Measurements from ENCODE around the gene GNAI3.

The GNAI3 gene

GRCh38 chr1:109626682-109627408, 78.4 kb downstream of the GNAI3 start:
- Histone ChIP-seq H3K79me2 (ENCODE audit: insufficient read depth, low read length) (peaks cover 15% of the 10 kb centered on the region; the same call in 1 of the 2 replicates), H3K27ac (ENCODE audit: low read depth, low read length) (no peak overlapping the region), H3K9me2 (replicated peaks; ENCODE audit: insufficient read depth, low read length) (no peaks in the 10 kb centered on the region), H4K20me1 (ENCODE audit: low read depth, low read length) (no peaks in the 10 kb centered on the region), H3K9me3 (ENCODE audit: insufficient read depth, low read length) (no peaks in the 10 kb centered on the region), H3F3A (ENCODE audit: insufficient read depth) (no peaks in the 10 kb centered on the region), H3K4me3 (ENCODE audit: insufficient read depth, low read length, poor library complexity, severe bottlenecking) (no peak overlapping the region), H3K9ac (ENCODE audit: low read length) (no peak overlapping the region), H3K36me3 (ENCODE audit: low read length) (no peaks in the 10 kb centered on the region), H3K27me3 (ENCODE audit: low read length) (no peaks in the 10 kb centered on the region), H3K4me2 (ENCODE audit: low read depth, low read length, poor library complexity, severe bottlenecking) (no peak overlapping the region), H2AFZ (ENCODE audit: low read depth, low read length, severe bottlenecking) (no peak overlapping the region)
- TF ChIP-seq, protein P1, sequence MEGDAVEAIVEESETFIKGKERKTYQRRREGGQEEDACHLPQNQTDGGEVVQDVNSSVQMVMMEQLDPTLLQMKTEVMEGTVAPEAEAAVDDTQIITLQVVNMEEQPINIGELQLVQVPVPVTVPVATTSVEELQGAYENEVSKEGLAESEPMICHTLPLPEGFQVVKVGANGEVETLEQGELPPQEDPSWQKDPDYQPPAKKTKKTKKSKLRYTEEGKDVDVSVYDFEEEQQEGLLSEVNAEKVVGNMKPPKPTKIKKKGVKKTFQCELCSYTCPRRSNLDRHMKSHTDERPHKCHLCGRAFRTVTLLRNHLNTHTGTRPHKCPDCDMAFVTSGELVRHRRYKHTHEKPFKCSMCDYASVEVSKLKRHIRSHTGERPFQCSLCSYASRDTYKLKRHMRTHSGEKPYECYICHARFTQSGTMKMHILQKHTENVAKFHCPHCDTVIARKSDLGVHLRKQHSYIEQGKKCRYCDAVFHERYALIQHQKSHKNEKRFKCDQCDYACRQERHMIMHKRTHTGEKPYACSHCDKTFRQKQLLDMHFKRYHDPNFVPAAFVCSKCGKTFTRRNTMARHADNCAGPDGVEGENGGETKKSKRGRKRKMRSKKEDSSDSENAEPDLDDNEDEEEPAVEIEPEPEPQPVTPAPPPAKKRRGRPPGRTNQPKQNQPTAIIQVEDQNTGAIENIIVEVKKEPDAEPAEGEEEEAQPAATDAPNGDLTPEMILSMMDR (IDR thresholded peaks at IDR 0.05; ENCODE audit: insufficient read depth, low read length, poor library complexity, severe bottlenecking): no peak
- no peak for TF ChIP-seq EZH2phosphoT487 (conservative IDR thresholded peaks at IDR 0.05; ENCODE audit: low read length)

DNA sequence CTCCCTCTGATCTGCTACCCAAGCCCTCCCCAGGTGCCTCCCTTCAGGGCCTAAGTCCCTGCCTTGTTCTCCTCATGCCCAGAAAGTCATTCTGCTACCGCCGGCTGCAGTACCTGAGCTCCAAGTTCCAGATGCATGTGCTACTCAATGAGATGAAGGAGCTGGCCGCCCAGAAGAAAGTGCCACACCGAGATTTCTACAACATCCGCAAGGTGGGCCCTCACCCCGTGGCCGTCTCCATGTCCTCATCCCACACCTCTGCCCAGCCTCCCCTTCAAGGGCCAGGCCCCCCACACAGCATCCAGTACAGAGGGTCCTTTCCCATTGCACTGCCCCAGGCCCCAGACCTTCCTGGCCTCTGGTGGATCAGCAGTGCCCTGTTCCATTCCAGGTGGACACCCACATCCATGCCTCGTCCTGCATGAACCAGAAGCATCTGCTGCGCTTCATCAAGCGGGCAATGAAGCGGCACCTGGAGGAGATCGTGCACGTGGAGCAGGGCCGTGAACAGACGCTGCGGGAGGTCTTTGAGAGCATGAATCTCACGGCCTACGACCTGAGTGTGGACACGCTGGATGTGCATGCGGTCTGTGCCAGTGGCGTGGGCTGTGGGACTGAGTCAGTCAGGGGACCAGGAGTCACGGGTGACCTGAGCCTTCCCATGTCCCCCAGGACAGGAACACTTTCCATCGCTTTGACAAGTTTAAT, 79.4 kb downstream of the GNAI3 start:
- Histone ChIP-seq H4K20me1 (ENCODE audit: low read depth, low read length) (no peaks in the 10 kb centered on the region), H3K9me3 (ENCODE audit: insufficient read depth, low read length) (no peaks in the 10 kb centered on the region), H3K9ac (ENCODE audit: low read length) (no peak overlapping the region), H3K79me2 (ENCODE audit: insufficient read depth, low read length) (peaks cover 11% of the 10 kb centered on the region; the same call in 1 of the 2 replicates), H3K27ac (ENCODE audit: low read depth, low read length) (no peak overlapping the region), H3F3A (ENCODE audit: insufficient read depth) (no peaks in the 10 kb centered on the region), H3K4me3 (ENCODE audit: insufficient read depth, low read length, poor library complexity, severe bottlenecking) (no peak overlapping the region), H3K4me2 (ENCODE audit: low read depth, low read length, poor library complexity, severe bottlenecking) (no peak overlapping the region), H3K36me3 (ENCODE audit: low read length) (no peaks in the 10 kb centered on the region), H3K9me2 (replicated peaks; ENCODE audit: insufficient read depth, low read length) (no peaks in the 10 kb centered on the region), H3K27me3 (ENCODE audit: low read length) (no peaks in the 10 kb centered on the region), H2AFZ (ENCODE audit: low read depth, low read length, severe bottlenecking) (no peak overlapping the region)
- TF ChIP-seq, protein P1 (IDR thresholded peaks at IDR 0.05; ENCODE audit: insufficient read depth, low read length, poor library complexity, severe bottlenecking): no peak
- no peak for TF ChIP-seq EZH2phosphoT487 (conservative IDR thresholded peaks at IDR 0.05; ENCODE audit: low read length)

DNA sequence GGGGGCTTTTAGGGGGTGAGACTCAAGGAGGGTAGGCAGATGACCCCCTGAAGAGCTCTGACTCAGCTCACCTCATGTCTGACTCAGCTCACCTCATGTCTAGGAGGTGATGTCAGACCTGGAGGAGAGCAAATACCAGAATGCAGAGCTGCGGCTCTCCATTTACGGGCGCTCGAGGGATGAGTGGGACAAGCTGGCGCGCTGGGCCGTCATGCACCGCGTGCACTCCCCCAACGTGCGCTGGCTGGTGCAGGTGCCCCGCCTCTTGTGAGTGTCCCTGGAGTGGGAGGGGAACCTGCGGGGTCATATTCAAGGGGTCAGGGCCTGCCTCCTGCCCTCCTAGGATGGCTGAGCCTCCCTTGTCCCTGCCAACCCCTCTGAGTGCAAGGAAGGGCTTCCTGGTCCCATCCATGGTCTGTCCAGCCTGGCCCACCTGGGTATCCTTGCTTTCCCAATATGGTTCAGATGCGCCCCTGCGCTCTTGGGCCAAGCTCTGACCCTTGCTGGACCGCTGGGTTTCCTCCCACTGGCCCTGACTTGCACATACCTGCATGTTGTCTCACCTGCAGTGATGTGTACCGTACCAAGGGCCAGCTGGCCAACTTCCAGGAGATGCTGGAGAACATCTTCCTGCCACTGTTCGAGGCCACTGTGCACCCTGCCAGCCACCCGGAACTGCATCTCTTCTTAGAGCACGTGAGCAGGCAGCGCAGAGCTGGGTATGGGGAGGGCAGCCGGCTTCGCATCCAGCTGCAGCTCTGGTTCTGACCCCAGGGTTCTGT, 80.3 kb downstream of the GNAI3 start:
- H3F3A ChIP-seq (ENCODE audit: insufficient read depth): no peaks in the 10 kb centered on the region
- H3K79me2 ChIP-seq (ENCODE audit: insufficient read depth, low read length): 0 out of 2 replicates have a peak, but pooled peaks cover 2% of the 10 kb centered on the region
- H3K36me3 ChIP-seq (ENCODE audit: low read length): no peaks in the 10 kb centered on the region
- no peaks in the 10 kb centered on the region for H3K9me3 ChIP-seq (ENCODE audit: insufficient read depth, low read length)
- H3K9ac ChIP-seq (ENCODE audit: low read length): no peak overlapping the region
- H3K27ac ChIP-seq (ENCODE audit: low read depth, low read length): no peak overlapping the region
- no peak overlapping the region for H3K4me2 ChIP-seq (ENCODE audit: low read depth, low read length, poor library complexity, severe bottlenecking)
- H4K20me1 ChIP-seq (ENCODE audit: low read depth, low read length): no peaks in the 10 kb centered on the region
- H3K27me3 ChIP-seq (ENCODE audit: low read length): no peaks in the 10 kb centered on the region
- H3K4me3 ChIP-seq (ENCODE audit: insufficient read depth, low read length, poor library complexity, severe bottlenecking): no peak overlapping the region
- no peak overlapping the region for H2AFZ ChIP-seq (ENCODE audit: low read depth, low read length, severe bottlenecking)
- no peaks in the 10 kb centered on the region for H3K9me2 ChIP-seq (replicated peaks; ENCODE audit: insufficient read depth, low read length)
- TF ChIP-seq, protein P1 (IDR thresholded peaks at IDR 0.05; ENCODE audit: insufficient read depth, low read length, poor library complexity, severe bottlenecking): no peak
- TF ChIP-seq EZH2phosphoT487 (conservative IDR thresholded peaks at IDR 0.05; ENCODE audit: low read length): no peak

All from SU-DHL-6 (cell line).